Measurements from ENCODE around the gene WFDC9. TPM values are rescaled to one million over a fixed set of nuclear protein-coding genes. Genes with fewer than 3 reads are reported as not detected.
"Not testable (repeated sequence)": the region's sequence is repeated elsewhere in the genome, so short reads cannot be mapped to it uniquely, and the experiment has no call there.

WFDC9 gene
- polyA plus RNA-seq, 3 donors: not detected

DNA sequence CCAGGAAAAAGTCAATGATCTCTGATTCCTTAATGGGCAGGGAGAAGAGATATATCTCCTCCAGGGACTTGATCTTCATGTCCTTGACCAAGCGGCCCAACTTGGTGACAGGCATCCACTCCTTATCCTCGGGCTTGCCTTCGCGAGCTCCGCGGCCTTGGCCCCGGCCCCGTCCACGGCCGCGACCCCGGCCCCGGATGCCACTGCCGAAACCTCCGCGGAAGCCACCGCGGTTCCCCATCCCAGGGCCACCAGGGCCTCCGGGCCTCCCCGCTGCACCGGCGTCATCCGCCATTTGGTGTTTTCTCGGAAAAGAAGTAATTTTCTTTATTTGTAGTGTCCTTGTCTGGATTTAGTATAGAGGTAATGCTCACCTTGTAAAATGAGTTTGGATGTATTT, 10.0 kb upstream of the WFDC9 start:
- H3K27me3 ChIP-seq (ENCODE audit: control insufficient read depth in 2 of 2, insufficient read depth in 2 of 2, low read length in 2 of 2); H3K4me3 ChIP-seq (replicated peaks in 1 of 3; ENCODE audit: low read depth in 2 of 3, low read length in 3 of 3); H3K9me3 Mint-ChIP-seq; DNase-seq; H3K4me1 ChIP-seq (ENCODE audit: control insufficient read depth in 1 of 2, insufficient read depth in 2 of 2, low read length in 2 of 2); H3K9me3 ChIP-seq (replicated peaks in 1 of 2; ENCODE audit: control insufficient read depth in 1 of 2, insufficient read depth in 1 of 2, low read length in 2 of 2); H3K4me1 Mint-ChIP-seq; H3K4me3 Mint-ChIP-seq; H3K27ac ChIP-seq (ENCODE audit: low read depth in 1 of 2, low read length in 2 of 2); H3K4me2 ChIP-seq (replicated peaks; ENCODE audit: extremely low read depth, low read length, poor library complexity, severe bottlenecking); H3K79me2 ChIP-seq (ENCODE audit: insufficient read depth, low read length); intact Hi-C loops (cut with micrococcal nuclease); H3K36me3 Mint-ChIP-seq; H4K20me1 ChIP-seq (ENCODE audit: insufficient read depth, low read length); H3K9ac ChIP-seq (ENCODE audit: insufficient read depth, low read length, poor library complexity, severe bottlenecking); H3K36me3 ChIP-seq (replicated peaks in 1 of 2; ENCODE audit: control insufficient read depth in 1 of 2, insufficient read depth in 2 of 2, low read length in 2 of 2); H2AFZ ChIP-seq (ENCODE audit: insufficient read depth, low read depth, low read length, poor library complexity, severe bottlenecking); H3K27ac Mint-ChIP-seq: not testable (repeated sequence)
- peaks cover 7 to 15% (median 10%) of the 10 kb centered on the region in 3 donors for H3K27me3 Mint-ChIP-seq (ENCODE audit: low read depth in 3 of 3)
- no CpG with 5 or more reads among the region's 24 CpGs for WGBS (ENCODE audit: insufficient coverage)

DNA sequence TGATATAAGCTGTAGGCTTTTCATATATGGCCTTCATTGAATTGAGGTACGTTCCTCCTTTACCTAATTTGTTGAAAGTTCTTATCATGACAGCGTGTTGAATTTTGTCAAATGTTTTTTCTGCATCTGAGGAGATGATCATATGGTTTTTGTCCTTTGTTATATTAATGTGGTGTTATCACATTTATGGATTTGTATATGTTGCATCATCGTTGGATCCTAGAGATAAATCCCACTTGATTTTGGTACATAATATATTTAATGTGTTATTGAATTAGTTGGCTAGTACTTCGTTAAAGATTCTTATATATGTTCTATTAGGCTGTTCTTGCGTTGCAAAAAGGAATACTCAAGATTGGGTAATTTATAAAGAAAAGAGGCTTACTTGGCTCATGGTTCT, 8.6 kb upstream of the WFDC9 start:
- Histone ChIP-seq H3K79me2 (ENCODE audit: insufficient read depth, low read length) (no peaks in the 10 kb centered on the region), H3K9ac (ENCODE audit: insufficient read depth, low read length, poor library complexity, severe bottlenecking) (no peak overlapping the region), H3K4me3 (replicated peaks in 1 of 3; ENCODE audit: low read depth in 2 of 3, low read length in 3 of 3) (no peak overlapping the region), H3K27me3 (ENCODE audit: control insufficient read depth in 2 of 2, insufficient read depth in 2 of 2, low read length in 2 of 2) (peaks cover 0 to 4% of the 10 kb centered on the region in 2 donors), H3K27ac (ENCODE audit: low read depth in 1 of 2, low read length in 2 of 2) (no peak overlapping the region), H3K9me3 (replicated peaks in 1 of 2; ENCODE audit: control insufficient read depth in 1 of 2, insufficient read depth in 1 of 2, low read length in 2 of 2) (no peaks in the 10 kb centered on the region), H4K20me1 (ENCODE audit: insufficient read depth, low read length) (no peaks in the 10 kb centered on the region), H3K4me2 (replicated peaks; ENCODE audit: extremely low read depth, low read length, poor library complexity, severe bottlenecking) (no peak overlapping the region), H3K4me1 (ENCODE audit: control insufficient read depth in 1 of 2, insufficient read depth in 2 of 2, low read length in 2 of 2) (no peaks in the 10 kb centered on the region), H3K36me3 (replicated peaks in 1 of 2; ENCODE audit: control insufficient read depth in 1 of 2, insufficient read depth in 2 of 2, low read length in 2 of 2) (no peaks in the 10 kb centered on the region), H2AFZ (ENCODE audit: insufficient read depth, low read depth, low read length, poor library complexity, severe bottlenecking) (no peak overlapping the region)
- no peak overlapping the region for H3K27ac Mint-ChIP-seq
- H3K36me3 Mint-ChIP-seq: no peaks in the 10 kb centered on the region
- TF ChIP-seq, protein P1, sequence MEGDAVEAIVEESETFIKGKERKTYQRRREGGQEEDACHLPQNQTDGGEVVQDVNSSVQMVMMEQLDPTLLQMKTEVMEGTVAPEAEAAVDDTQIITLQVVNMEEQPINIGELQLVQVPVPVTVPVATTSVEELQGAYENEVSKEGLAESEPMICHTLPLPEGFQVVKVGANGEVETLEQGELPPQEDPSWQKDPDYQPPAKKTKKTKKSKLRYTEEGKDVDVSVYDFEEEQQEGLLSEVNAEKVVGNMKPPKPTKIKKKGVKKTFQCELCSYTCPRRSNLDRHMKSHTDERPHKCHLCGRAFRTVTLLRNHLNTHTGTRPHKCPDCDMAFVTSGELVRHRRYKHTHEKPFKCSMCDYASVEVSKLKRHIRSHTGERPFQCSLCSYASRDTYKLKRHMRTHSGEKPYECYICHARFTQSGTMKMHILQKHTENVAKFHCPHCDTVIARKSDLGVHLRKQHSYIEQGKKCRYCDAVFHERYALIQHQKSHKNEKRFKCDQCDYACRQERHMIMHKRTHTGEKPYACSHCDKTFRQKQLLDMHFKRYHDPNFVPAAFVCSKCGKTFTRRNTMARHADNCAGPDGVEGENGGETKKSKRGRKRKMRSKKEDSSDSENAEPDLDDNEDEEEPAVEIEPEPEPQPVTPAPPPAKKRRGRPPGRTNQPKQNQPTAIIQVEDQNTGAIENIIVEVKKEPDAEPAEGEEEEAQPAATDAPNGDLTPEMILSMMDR (IDR thresholded peaks at IDR 0.05): no peak
- 100% methylated on average over 1 of the region's 5 CpGs for WGBS (ENCODE audit: insufficient coverage)
- H3K9me3 Mint-ChIP-seq: peaks cover 0 to 3% (median 0%) of the 10 kb centered on the region in 7 donors
- H3K4me3 Mint-ChIP-seq: no peak overlapping the region
- H3K4me1 Mint-ChIP-seq: no peaks in the 10 kb centered on the region
- intact Hi-C loops (cut with micrococcal nuclease): no loop called here
- DNase-seq: no peak
- peaks cover 7 to 14% (median 10%) of the 10 kb centered on the region in 3 donors for H3K27me3 Mint-ChIP-seq (ENCODE audit: low read depth in 3 of 3)
